GM18505 (cell line): ENCODE results near the gene SLC48A1.

Experiments
- ATAC-seq: cut with Tn5 transposase; IDR thresholded peaks from one replicate; pipeline ENCODE4 v1.9.1; 2021; ENCODE audit not compliant: unreplicated experiment
- POLR2A ChIP-seq: IDR thresholded peaks from 4 replicates; pipeline ENCODE4 v1.6.1; 2011; ENCODE audit warnings: borderline replicate concordance; ENCODE audit not compliant: insufficient read depth, insufficient read length; ENCODE audit errors: extremely low read depth

SLC48A1 gene

DNA sequence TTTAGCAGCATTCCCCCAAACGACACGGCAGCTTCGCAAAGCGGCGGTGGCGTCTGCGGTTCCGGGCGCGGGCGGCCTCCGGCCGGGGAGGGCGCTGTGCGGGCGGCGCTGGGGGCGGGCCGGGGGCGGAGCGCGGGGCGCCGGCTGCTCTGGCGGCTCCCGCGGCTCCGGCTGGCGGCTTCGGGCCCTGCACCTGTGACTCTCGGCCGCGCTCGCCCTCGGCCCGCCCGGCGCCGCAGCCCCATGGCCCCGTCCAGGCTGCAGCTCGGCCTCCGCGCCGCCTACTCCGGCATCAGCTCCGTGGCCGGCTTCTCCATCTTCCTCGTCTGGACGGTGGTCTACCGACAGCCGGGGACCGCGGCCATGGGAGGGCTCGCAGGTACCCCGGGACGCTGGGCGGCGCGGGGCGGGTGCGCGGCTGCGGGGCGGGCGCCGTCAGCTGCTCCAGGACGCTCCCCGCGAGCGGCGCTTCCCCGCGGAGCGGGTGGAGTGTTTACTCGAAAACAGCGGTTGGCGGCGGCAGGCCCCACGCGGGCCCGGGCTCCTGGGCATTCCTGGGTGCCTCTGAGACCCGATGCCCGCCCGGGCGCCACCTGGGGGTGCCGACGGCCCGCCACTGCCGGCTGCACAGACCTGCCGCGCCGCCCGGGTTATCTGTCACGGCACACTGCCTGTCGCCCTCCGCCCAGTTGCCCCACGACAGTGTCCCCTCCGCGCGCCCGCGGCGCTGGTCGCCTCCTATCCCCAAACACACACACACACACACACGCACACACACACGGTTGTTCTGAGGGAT, at the start of gene SLC48A1:
Gene SLC48A1, plus strand, starts transcription at position 177 of the 796 bp plus-strand sequence. Its CDS starts 67 bp downstream, at position 244.
- ATAC-seq = peak; percentile 81

GRCh38 chr12:47725091-47725772, 47.8 kb upstream of the SLC48A1 start, which contains the start of gene ENDOU:
Gene ENDOU, minus strand, starts transcription at chr12:47725490. Its CDS starts 77 bp downstream, at chr12:47725413.
- TF ChIP-seq POLR2A = no peak
- no peak for ATAC-seq

More for the DNA sequence above, at the start of gene SLC48A1:
- TF ChIP-seq POLR2A = no peak

GRCh38 chr12:47725893-47726292, 47.1 kb upstream of the SLC48A1 start:
- ATAC-seq = peak; percentile 61
- TF ChIP-seq POLR2A = no peak

DNA sequence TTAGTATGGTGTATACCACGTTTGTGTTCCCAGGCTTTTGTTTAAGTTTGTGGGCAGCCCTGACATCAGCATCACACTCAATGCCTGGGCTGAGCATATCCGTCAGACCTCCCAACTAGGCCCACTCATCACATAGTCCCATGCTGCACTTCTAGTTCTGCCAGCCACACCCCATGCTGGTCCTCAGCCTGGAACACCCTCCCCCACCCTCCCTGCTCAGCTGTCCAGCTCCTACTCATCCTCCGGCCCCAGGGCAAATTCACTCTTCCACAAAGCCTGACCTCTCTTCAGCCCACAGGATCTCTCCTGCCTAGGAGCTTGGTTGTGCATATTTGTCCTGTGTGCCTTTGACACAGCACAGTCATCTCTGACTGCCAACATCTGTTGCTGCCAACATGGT, 43.8 kb upstream of the SLC48A1 start:
- TF ChIP-seq POLR2A = no peak
- no peak for ATAC-seq

DNA sequence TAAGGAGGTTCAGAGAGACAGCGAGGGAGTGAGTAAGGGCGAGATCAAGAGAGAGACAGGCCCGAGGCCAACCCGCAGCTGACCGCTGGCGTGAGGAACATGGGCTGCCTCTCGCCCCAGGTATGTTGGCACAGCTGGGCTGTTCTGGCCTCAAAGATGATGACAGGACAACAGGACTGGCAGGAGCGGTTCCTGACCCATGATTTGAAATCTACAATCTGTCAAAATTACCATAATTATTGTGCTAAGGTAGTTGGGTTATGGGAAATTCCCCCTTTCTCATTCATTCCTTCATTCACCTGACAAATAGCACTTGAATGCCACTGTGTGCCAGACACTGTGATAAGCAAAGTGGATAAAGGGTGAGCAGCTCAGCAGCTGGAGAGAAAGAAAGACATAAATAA, 42.7 kb upstream of the SLC48A1 start:
- no peak for TF ChIP-seq POLR2A
- no peak for ATAC-seq

DNA sequence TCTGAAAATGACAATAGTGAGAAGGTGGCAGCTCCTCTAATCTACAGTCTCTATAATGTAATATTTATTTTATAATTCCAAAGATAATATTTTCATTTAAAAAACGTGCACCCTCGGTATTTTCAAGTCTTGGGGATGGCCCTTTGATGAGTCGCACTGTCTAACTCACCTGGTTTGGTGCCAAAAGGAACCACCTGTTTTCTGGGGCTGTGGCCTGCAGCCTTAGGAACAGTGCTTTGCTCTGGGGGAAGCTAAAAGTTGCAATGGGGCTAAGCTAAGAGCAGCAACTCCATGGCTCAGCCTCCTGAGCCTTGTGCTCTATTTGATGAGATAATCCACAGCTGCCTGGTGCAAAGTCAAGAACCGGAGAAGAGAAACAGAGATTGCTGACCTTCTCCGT, 41.3 kb upstream of the SLC48A1 start:
- no peak for TF ChIP-seq POLR2A
- ATAC-seq = no peak

- no peak for ATAC-seq
- TF ChIP-seq POLR2A = no peak
Measured at GRCh38 chr12:47732504-47732903, 40.5 kb upstream of the SLC48A1 start.

DNA sequence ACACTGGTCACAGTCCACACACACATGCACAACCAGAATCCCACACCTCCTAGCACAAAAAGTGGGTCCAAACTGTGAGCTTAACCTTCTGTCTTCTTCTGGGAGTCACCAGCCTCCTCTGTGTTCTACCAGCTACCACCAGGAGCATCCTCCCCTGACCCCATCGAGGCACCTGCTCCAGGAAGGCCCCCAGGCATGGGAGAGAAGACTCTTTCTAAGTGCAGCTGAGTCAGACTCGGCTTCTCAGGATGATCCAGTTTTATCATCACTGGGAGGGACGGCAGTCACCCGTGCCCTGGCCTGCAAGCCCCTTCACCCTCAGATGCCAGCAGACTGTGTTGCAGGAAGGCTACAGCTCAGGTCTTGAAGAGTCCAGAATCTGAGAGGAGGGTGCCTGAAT, 39.9 kb upstream of the SLC48A1 start:
- TF ChIP-seq POLR2A = no peak
- ATAC-seq = no peak

DNA sequence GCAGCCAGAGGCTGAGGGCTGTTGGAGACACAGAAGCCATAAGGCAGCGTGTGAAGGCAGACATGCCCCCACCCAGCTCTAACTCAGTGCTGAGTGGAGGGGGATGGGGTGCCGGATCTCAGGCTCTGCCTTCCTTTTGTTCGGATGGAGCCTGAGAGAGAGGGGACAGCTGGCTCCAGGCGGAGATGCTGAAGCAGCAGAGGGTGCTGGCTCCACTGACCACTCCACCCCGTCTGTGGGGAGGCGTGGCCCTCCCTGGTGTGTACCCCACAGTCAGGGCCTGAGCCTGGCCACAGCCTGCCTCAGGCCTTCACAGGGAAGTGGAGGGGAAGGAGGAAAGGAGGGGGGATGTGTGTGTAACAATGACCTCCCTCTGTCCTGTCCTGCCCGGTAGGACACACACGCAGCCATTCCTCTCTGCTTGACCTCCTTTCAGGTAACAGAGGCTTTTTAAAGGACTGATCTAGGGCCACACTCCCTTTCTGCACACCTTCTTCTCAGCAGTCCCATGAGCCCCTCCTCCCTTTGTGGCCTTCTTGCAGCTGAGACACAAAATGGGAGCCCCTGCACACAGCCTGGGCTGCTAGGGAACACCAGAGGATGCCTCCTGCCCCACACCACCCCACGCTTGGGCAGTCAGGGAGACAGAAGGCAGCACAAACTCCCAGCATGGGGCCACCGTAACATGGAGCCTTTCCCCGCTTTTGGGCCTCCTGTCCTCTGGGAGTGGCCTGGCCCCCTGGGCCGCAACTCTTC, 38.1 kb upstream of the SLC48A1 start:
- no peak for ATAC-seq
- no peak for TF ChIP-seq POLR2A

GRCh38 chr12:47735649-47736048, 37.4 kb upstream of the SLC48A1 start:
- no peak for ATAC-seq

DNA sequence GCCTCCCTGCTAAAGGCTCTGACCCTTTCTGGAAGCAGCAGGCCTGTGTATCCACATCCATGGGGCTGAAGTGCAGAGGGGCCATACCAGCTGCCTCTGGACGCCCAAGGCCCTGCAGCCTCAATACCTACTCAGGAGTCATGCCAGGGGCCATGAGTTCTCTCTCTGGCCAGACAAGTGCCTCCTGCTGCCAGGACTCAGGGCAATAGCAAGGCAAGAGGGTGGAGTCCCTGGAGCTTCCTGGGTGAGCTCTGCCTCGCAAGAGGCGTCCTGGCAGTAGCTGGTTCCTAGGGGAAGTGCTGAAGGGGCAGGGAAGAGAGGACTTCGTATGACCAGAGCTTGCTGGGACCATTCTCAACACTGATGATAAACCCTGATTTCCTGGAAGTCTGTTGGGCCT, 36.8 kb upstream of the SLC48A1 start:
- no peak for ATAC-seq
- TF ChIP-seq POLR2A = no peak

More at GRCh38 chr12:47735649-47736048, 37.4 kb upstream of the SLC48A1 start:
- no peak for TF ChIP-seq POLR2A

GRCh38 chr12:47736877-47737676, 36.0 kb upstream of the SLC48A1 start:
- TF ChIP-seq POLR2A = no peak
- no peak for ATAC-seq

GRCh38 chr12:47737936-47738594, 35.0 kb upstream of the SLC48A1 start:
- TF ChIP-seq POLR2A = no peak
- no peak for ATAC-seq

DNA sequence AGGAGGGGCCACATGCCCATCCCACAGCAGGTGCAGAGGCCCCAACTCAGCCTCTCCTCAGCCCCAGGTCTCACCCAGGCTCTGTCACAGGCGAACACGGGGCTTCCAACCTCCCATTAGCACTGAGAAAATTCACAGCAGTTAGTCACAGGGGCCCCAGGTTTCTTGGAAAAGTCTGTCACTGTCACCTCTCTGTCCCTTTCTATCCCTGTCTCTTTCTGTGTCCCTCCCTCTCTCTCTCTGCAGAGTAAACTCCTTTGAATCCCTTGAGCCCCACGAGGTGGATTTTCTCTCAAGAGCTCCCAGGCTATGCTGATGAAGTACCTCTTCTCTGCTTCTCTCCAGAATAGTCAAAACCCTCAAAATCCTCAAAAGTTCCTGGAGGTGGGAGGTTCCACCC, 33.7 kb upstream of the SLC48A1 start:
- ATAC-seq = no peak
- no peak for TF ChIP-seq POLR2A
